MM.1S (cell line): ENCODE results near the gene CDH12.

Experiments used
- DNase-seq: peaks from one replicate; pipeline ENCODE4 v3.0.0-alpha.2; 2015
- H2AFZ ChIP-seq: fragments of 300-600 bp; sonication (generic); 2 replicates; pipeline ENCODE4 v1.6.0; 2016; ENCODE audit warnings: antibody characterized with exemption, low read length
- H3F3A ChIP-seq: fragments of 300-600 bp; sonication (generic); 2 replicates; pipeline ENCODE4 v1.6.1; 2016; ENCODE audit warnings: mild to moderate bottlenecking, antibody characterized with exemption, low read length, moderate library complexity, mixed read lengths; ENCODE audit not compliant: insufficient read depth
- H3K27ac ChIP-seq: fragments of 300-600 bp; sonication (generic); 2 replicates; pipeline ENCODE4 v1.5.1; 2016; ENCODE audit warnings: mild to moderate bottlenecking, low read length
- H3K27me3 ChIP-seq: fragments of 300-600 bp; sonication (generic); replicated peaks from 2 replicates; pipeline ENCODE4 v1.6.0; 2016; ENCODE audit warnings: low read length; ENCODE audit not compliant: insufficient read depth
- H3K36me3 ChIP-seq: fragments of 300-600 bp; sonication (generic); replicated peaks from 2 replicates; pipeline ENCODE4 v1.6.1; 2016; ENCODE audit warnings: mild to moderate bottlenecking, low read length, mixed read lengths; ENCODE audit not compliant: insufficient read depth
- H3K4me1 ChIP-seq: fragments of 300-600 bp; sonication (generic); 2 replicates; pipeline ENCODE4 v1.6.1; 2016; ENCODE audit warnings: low read length, mixed read lengths
- H3K4me2 ChIP-seq: fragments of 300-600 bp; sonication (generic); 2 replicates; pipeline ENCODE4 v1.6.0; 2016; ENCODE audit warnings: low read depth, low read length
- H3K4me3 ChIP-seq: fragments of 300-600 bp; sonication (generic); 2 replicates; pipeline ENCODE4 v1.5.1; 2016; ENCODE audit warnings: low read length, mixed read lengths
- H3K79me2 ChIP-seq: fragments of 300-600 bp; sonication (generic); 2 replicates; pipeline ENCODE4 v1.6.1; 2016; ENCODE audit warnings: mixed run types, low read length, mixed read lengths
- H3K9ac ChIP-seq: fragments of 300-600 bp; sonication (generic); 2 replicates; pipeline ENCODE4 v1.6.1; 2016; ENCODE audit warnings: low read length, mixed read lengths
- H3K9me2 ChIP-seq: fragments of 300-600 bp; sonication (generic); replicated peaks from 2 replicates; pipeline ENCODE4 v1.6.1; 2016; ENCODE audit warnings: mild to moderate bottlenecking, low read length, mixed read lengths; ENCODE audit not compliant: insufficient read depth
- H3K9me3 ChIP-seq: fragments of 300-600 bp; sonication (generic); replicated peaks from 2 replicates; pipeline ENCODE4 v1.6.1; 2016; ENCODE audit warnings: mild to moderate bottlenecking, low read length, mixed read lengths; ENCODE audit not compliant: insufficient read depth
- H4K20me1 ChIP-seq: fragments of 300-600 bp; sonication (generic); 2 replicates; pipeline ENCODE4 v1.6.1; 2016; ENCODE audit warnings: mild to moderate bottlenecking, low read length, moderate library complexity, mixed read lengths; ENCODE audit not compliant: insufficient read depth
- EZH2 ChIP-seq: fragments of 300-600 bp; sonication (generic); optimal IDR thresholded peaks from 2 replicates; pipeline ENCODE3; 2017; ENCODE audit warnings: low read depth, mild to moderate bottlenecking, antibody characterized with exemption, low read length, mixed read lengths
- EZH2phosphoT487 ChIP-seq: fragments of 300-600 bp; sonication (generic); IDR thresholded peaks from 2 replicates; pipeline ENCODE4 v1.6.1; 2018; ENCODE audit warnings: antibody characterized with exemption, low read length
- TF ChIP-seq, protein P1 (sequence below): fragments of 300-600 bp; sonication (generic); IDR thresholded peaks from 2 replicates; pipeline ENCODE4 v1.5.1; 2016; ENCODE audit warnings: antibody characterized with exemption, low read length, mixed read lengths

CDH12 gene

DNA sequence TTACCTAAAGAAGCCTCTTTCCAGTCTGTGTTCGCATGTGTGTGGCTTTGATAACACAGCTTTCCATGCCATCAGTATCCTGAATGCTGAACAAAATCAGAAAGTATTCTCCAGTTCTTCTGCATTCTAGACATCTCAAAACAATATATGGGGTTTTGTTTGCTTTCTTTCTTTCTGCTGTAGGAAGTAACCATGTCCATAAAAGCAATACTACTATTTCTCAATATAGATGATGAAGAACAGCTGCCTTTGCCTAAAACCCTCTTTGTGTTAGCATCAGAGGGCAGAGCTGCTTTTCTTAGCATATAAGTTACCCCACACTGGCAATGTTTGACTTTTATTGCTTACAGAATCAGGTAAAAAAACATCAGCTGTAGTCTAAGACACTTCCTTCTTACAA is 963.6 kb downstream of the CDH12 start:
- Histone ChIP-seq H3K9me3 (no peaks in the 10 kb centered on the region), H3K4me3 (no peak overlapping the region)

DNA sequence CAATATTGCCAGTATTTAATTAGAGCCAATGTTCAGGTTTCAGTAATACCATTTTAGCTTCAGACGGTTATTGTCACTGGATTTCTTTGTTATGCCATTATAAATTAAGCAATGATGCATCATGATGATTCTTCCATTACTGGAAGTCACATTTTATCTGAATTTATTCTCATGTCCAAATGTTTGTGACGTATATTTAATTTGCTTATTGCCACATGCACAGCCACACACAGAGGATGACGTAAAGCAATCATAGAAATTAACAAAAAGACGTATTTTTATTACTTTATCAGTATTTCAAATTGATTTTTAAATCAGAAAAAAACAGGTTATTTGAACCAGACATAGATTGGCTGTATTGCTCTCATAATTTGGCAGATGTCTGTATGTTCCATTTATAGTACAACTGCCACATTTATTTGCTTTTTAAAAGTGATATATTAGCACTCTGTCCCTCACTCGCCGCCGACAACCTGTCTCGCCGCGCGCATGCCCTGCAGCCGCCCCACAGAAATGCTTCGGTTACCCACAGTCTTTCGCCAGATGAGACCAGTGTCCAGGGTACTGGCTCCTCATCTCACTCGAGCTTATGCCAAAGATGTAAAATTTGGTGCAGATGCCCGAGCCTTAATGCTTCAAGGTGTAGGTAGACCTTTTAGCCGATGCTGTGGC is 970.9 kb downstream of the CDH12 start:
- H3K9me2 ChIP-seq: no peaks in the 10 kb centered on the region
- H3K27ac ChIP-seq: no peak overlapping the region
- no peaks in the 10 kb centered on the region for H3K79me2 ChIP-seq
- H3K9ac ChIP-seq: no peak overlapping the region
- no peak for DNase-seq
- H3K9me3 ChIP-seq: no peaks in the 10 kb centered on the region
- no peaks in the 10 kb centered on the region for H3K36me3 ChIP-seq
- TF ChIP-seq EZH2phosphoT487 (no peak), EZH2 (no peak)
- TF ChIP-seq, protein P1, sequence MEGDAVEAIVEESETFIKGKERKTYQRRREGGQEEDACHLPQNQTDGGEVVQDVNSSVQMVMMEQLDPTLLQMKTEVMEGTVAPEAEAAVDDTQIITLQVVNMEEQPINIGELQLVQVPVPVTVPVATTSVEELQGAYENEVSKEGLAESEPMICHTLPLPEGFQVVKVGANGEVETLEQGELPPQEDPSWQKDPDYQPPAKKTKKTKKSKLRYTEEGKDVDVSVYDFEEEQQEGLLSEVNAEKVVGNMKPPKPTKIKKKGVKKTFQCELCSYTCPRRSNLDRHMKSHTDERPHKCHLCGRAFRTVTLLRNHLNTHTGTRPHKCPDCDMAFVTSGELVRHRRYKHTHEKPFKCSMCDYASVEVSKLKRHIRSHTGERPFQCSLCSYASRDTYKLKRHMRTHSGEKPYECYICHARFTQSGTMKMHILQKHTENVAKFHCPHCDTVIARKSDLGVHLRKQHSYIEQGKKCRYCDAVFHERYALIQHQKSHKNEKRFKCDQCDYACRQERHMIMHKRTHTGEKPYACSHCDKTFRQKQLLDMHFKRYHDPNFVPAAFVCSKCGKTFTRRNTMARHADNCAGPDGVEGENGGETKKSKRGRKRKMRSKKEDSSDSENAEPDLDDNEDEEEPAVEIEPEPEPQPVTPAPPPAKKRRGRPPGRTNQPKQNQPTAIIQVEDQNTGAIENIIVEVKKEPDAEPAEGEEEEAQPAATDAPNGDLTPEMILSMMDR: no peak
- H3K27me3 ChIP-seq: no peaks in the 10 kb centered on the region
- no peak overlapping the region for H2AFZ ChIP-seq
- no peaks in the 10 kb centered on the region for H4K20me1 ChIP-seq
- H3K4me2 ChIP-seq: no peak overlapping the region
- H3K4me1 ChIP-seq: no peaks in the 10 kb centered on the region
- no peak overlapping the region for H3K4me3 ChIP-seq
- no peaks in the 10 kb centered on the region for H3F3A ChIP-seq

More for the DNA sequence above, 963.6 kb downstream of the CDH12 start:
- Histone ChIP-seq H3K27me3 (no peaks in the 10 kb centered on the region), H3F3A (no peaks in the 10 kb centered on the region), H4K20me1 (no peaks in the 10 kb centered on the region), H3K4me2 (no peak overlapping the region), H3K4me1 (no peaks in the 10 kb centered on the region), H2AFZ (no peak overlapping the region), H3K9ac (no peak overlapping the region), H3K36me3 (no peaks in the 10 kb centered on the region), H3K9me2 (no peaks in the 10 kb centered on the region), H3K79me2 (no peaks in the 10 kb centered on the region), H3K27ac (no peak overlapping the region)
- DNase-seq: no peak
- TF ChIP-seq, protein P1: no peak
- TF ChIP-seq EZH2: no peak
- TF ChIP-seq EZH2phosphoT487: no peak

- no peaks in the 10 kb centered on the region for H3K9me3 ChIP-seq
- no peaks in the 10 kb centered on the region for H3K36me3 ChIP-seq
- no peaks in the 10 kb centered on the region for H4K20me1 ChIP-seq
- no peak for DNase-seq
- no peaks in the 10 kb centered on the region for H3F3A ChIP-seq
- TF ChIP-seq, protein P1: no peak
- TF ChIP-seq EZH2: no peak
- no peak for TF ChIP-seq EZH2phosphoT487
- H3K9ac ChIP-seq: no peak overlapping the region
- no peaks in the 10 kb centered on the region for H3K4me1 ChIP-seq
- no peak overlapping the region for H3K4me3 ChIP-seq
- no peaks in the 10 kb centered on the region for H3K27me3 ChIP-seq
- H3K27ac ChIP-seq: no peak overlapping the region
- no peaks in the 10 kb centered on the region for H3K79me2 ChIP-seq
- H2AFZ ChIP-seq: no peak overlapping the region
- no peaks in the 10 kb centered on the region for H3K9me2 ChIP-seq
- no peak overlapping the region for H3K4me2 ChIP-seq
Observed at GRCh38 chr5:21880164-21880563, 973.0 kb downstream of the CDH12 start.
